GM23338 (cell line): ENCODE results near the gene COP1. TPM values are rescaled to one million over a fixed set of nuclear protein-coding genes. Genes with fewer than 3 reads are reported as not detected.

Source experiments
- ATAC-seq: fragments of 200-7000 bp; cut with Tn5 transposase; 3 replicates; pipeline ENCODE4 v1.9.1; 2020
- DNase-seq: peaks from one replicate; pipeline ENCODE4 v3.0.0-alpha.2; 2015; ENCODE audit warnings: low spot score
- H2AFZ ChIP-seq: fragments of 200-600 bp; sonication (generic); 2 replicates; pipeline ENCODE4 v1.8.0; 2016; ENCODE audit warnings: antibody characterized with exemption, mild to moderate bottlenecking, moderate library complexity
- H3F3A ChIP-seq: fragments of 200-600 bp; sonication (generic); replicated peaks from 2 replicates; pipeline ENCODE4 v1.8.0; 2017; ENCODE audit warnings: antibody characterized with exemption, mixed run types, low read depth
- H3K27ac ChIP-seq: fragments of 200-600 bp; sonication (generic); 2 replicates; pipeline ENCODE4 v1.6.1; 2016; ENCODE audit warnings: low read depth
- H3K27me3 ChIP-seq: fragments of 200-600 bp; sonication (generic); 2 replicates; pipeline ENCODE4 v1.8.0; 2016; ENCODE audit warnings: mild to moderate bottlenecking, mixed run types, moderate library complexity; ENCODE audit not compliant: insufficient read depth
- H3K36me3 ChIP-seq: fragments of 200-600 bp; sonication (generic); 2 replicates; pipeline ENCODE4 v1.8.0; 2016; ENCODE audit warnings: mild to moderate bottlenecking; ENCODE audit not compliant: insufficient read depth
- H3K4me1 ChIP-seq: fragments of 200-600 bp; sonication (generic); 2 replicates; pipeline ENCODE4 v1.8.0; 2016; ENCODE audit warnings: mild to moderate bottlenecking, moderate library complexity; ENCODE audit not compliant: insufficient read depth
- H3K4me2 ChIP-seq: fragments of 200-600 bp; sonication (generic); 2 replicates; pipeline ENCODE4 v1.7.1; 2017; ENCODE audit warnings: mixed run types
- H3K4me3 ChIP-seq: fragments of 200-600 bp; sonication (generic); 2 replicates; pipeline ENCODE4 v1.6.1; 2016; ENCODE audit warnings: mixed run types
- H3K79me2 ChIP-seq: fragments of 200-600 bp; sonication (generic); replicated peaks from 2 replicates; pipeline ENCODE4 v1.8.0; 2017; ENCODE audit warnings: mild to moderate bottlenecking; ENCODE audit not compliant: insufficient read depth
- H3K9me2 ChIP-seq: fragments of 200-600 bp; sonication (generic); 2 replicates; pipeline ENCODE4 v1.8.0; 2017; ENCODE audit not compliant: insufficient read depth
- H4K20me1 ChIP-seq: fragments of 200-600 bp; sonication (generic); replicated peaks from 2 replicates; pipeline ENCODE4 v1.8.0; 2017; ENCODE audit warnings: mild to moderate bottlenecking; ENCODE audit not compliant: insufficient read depth
- H3K27ac Mint-ChIP-seq: 2 replicates; pipeline ENCODE4 v1.8.0; 2020; ENCODE audit warnings: inconsistent platforms, mild to moderate bottlenecking, moderate library complexity, mixed read lengths
- H3K27me3 Mint-ChIP-seq: 3 replicates; pipeline ENCODE4 v1.8.0; 2022; ENCODE audit warnings: low read depth, mild to moderate bottlenecking, moderate library complexity, mixed read lengths, inconsistent platforms; ENCODE audit not compliant: insufficient read depth, poor library complexity
- H3K36me3 Mint-ChIP-seq: 3 replicates; pipeline ENCODE4 v1.8.0; 2021; ENCODE audit warnings: low read depth, mild to moderate bottlenecking, inconsistent platforms, moderate library complexity, mixed read lengths
- H3K4me1 Mint-ChIP-seq: 3 replicates; pipeline ENCODE4 v1.8.0; 2020; ENCODE audit warnings: mild to moderate bottlenecking, inconsistent platforms, mixed read lengths
- H3K4me3 Mint-ChIP-seq: 3 replicates; pipeline ENCODE4 v1.8.0; 2021; ENCODE audit warnings: moderate library complexity, mild to moderate bottlenecking, inconsistent platforms, mixed read lengths
- H3K9me3 Mint-ChIP-seq: 3 replicates; pipeline ENCODE4 v1.8.0; 2020; ENCODE audit warnings: moderate library complexity, mild to moderate bottlenecking, inconsistent platforms, mixed read lengths
- CREB1 ChIP-seq: fragments of 250-450 bp; sonication (Bioruptor Pico); IDR thresholded peaks from 2 replicates; pipeline ENCODE4 v1.5.0; 2020; ENCODE audit warnings: low read depth, mild to moderate bottlenecking, moderate library complexity
- CTCF ChIP-seq, 2 experiments: fragments of 200-600 bp in 1 of 2; sonication (generic) in 1 of 2; conservative IDR thresholded peaks; 2 replicates each; pipeline versions ENCODE4 v1.5.1 to v1.6.1; 2016 to 2017; ENCODE audit warnings: antibody characterized with exemption in 2 of 2, low read depth in 2 of 2, mild to moderate bottlenecking in 2 of 2, moderate library complexity in 1 of 2
- ETS1 ChIP-seq: IDR thresholded peaks from 2 replicates; pipeline ENCODE4 v1.6.1; 2016; ENCODE audit warnings: antibody characterized with exemption
- EZH2 ChIP-seq: fragments of 200-600 bp; sonication (generic); IDR thresholded peaks from one replicate; pipeline ENCODE4 v1.8.0; 2017; ENCODE audit warnings: antibody characterized with exemption, mild to moderate bottlenecking, low read depth; ENCODE audit not compliant: unreplicated experiment
- EZH2phosphoT487 ChIP-seq: fragments of 200-600 bp; sonication (generic); IDR thresholded peaks from one replicate; pipeline ENCODE4 v1.8.1; 2018; ENCODE audit warnings: antibody characterized with exemption; ENCODE audit not compliant: unreplicated experiment
- JUNB ChIP-seq: IDR thresholded peaks from one replicate; pipeline ENCODE4 v1.6.1; 2016; ENCODE audit warnings: antibody characterized with exemption; ENCODE audit not compliant: unreplicated experiment
- NANOG ChIP-seq: IDR thresholded peaks from 2 replicates; pipeline ENCODE4 v1.6.1; 2016; ENCODE audit warnings: antibody characterized with exemption, borderline replicate concordance
- POLR2AphosphoS5 ChIP-seq: IDR thresholded peaks from 2 replicates; pipeline ENCODE4 v1.6.1; 2016; ENCODE audit warnings: antibody characterized with exemption, low read depth
- STAT1 ChIP-seq: IDR thresholded peaks from one replicate; pipeline ENCODE4 v1.6.1; 2016; ENCODE audit warnings: antibody characterized with exemption; ENCODE audit not compliant: unreplicated experiment
- ZNF114 ChIP-seq: fragments of 250-450 bp; sonication (Bioruptor Pico); IDR thresholded peaks from 2 replicates; pipeline ENCODE4 v1.5.0; 2020; ENCODE audit warnings: mild to moderate bottlenecking, moderate library complexity
- ZNF331 ChIP-seq: fragments of 250-450 bp; sonication (Bioruptor Pico); IDR thresholded peaks from 2 replicates; pipeline ENCODE4 v1.5.0; 2020; ENCODE audit warnings: low read depth, mild to moderate bottlenecking, moderate library complexity
- polyA plus RNA-seq: library from polyadenylated mRNA; unstranded; fragments of >200 nt; fragmentation: Nextera tagmentation; extraction: Ambion mirVana; gene quantifications from 2 replicates; pipeline ENCODE4 v1.2.1, GENCODE V29; 2016
- total RNA-seq: library from RNA; depleted of rRNA; stranded (reverse); fragments of >200 nt; shearing (Covaris generic); gene quantifications from 2 replicates; pipeline ENCODE4 v1.2.3, GENCODE V29; 2014
- TF ChIP-seq, protein P1 (sequence below): IDR thresholded peaks from one replicate; pipeline ENCODE4 v1.6.1; 2018; ENCODE audit warnings: antibody characterized with exemption; ENCODE audit not compliant: unreplicated experiment

COP1 gene
- total and polyA plus RNA-seq, 2 experiments from 2014 or later, result 54.0 to 54.9 TPM

- TF ChIP-seq CTCF (conservative IDR thresholded peaks at IDR 0.05; ENCODE audit: low read depth in 2 of 2), result no peak
- TF ChIP-seq EZH2phosphoT487, result no peak
- TF ChIP-seq JUNB, result no peak
- TF ChIP-seq, protein P1, sequence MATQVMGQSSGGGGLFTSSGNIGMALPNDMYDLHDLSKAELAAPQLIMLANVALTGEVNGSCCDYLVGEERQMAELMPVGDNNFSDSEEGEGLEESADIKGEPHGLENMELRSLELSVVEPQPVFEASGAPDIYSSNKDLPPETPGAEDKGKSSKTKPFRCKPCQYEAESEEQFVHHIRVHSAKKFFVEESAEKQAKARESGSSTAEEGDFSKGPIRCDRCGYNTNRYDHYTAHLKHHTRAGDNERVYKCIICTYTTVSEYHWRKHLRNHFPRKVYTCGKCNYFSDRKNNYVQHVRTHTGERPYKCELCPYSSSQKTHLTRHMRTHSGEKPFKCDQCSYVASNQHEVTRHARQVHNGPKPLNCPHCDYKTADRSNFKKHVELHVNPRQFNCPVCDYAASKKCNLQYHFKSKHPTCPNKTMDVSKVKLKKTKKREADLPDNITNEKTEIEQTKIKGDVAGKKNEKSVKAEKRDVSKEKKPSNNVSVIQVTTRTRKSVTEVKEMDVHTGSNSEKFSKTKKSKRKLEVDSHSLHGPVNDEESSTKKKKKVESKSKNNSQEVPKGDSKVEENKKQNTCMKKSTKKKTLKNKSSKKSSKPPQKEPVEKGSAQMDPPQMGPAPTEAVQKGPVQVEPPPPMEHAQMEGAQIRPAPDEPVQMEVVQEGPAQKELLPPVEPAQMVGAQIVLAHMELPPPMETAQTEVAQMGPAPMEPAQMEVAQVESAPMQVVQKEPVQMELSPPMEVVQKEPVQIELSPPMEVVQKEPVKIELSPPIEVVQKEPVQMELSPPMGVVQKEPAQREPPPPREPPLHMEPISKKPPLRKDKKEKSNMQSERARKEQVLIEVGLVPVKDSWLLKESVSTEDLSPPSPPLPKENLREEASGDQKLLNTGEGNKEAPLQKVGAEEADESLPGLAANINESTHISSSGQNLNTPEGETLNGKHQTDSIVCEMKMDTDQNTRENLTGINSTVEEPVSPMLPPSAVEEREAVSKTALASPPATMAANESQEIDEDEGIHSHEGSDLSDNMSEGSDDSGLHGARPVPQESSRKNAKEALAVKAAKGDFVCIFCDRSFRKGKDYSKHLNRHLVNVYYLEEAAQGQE, result no peak
- TF ChIP-seq STAT1, result no peak
- no peak for TF ChIP-seq EZH2
- no peak for TF ChIP-seq CREB1 (CRISPR knock-in tag)
- no peak for TF ChIP-seq NANOG
- TF ChIP-seq ETS1, result no peak
- no peak for TF ChIP-seq ZNF331 (CRISPR knock-in tag)
- TF ChIP-seq ZNF114 (CRISPR knock-in tag), result no peak
- TF ChIP-seq POLR2AphosphoS5, result no peak
Measured at GRCh38 chr1:175969231-175969630, 237.9 kb downstream of the COP1 start (continued).

GRCh38 chr1:175968486-175969172, 238.5 kb downstream of the COP1 start:
- H3K27me3 Mint-ChIP-seq, result peaks cover 2% of the 10 kb centered on the region
- ATAC-seq, result no peak

More at GRCh38 chr1:175968486-175969172, 238.5 kb downstream of the COP1 start:
- H3K9me3 Mint-ChIP-seq, result no peaks in the 10 kb centered on the region
- peaks cover 6% of the 10 kb centered on the region; the same call in 2 of the 3 replicates for H3K36me3 Mint-ChIP-seq
- Histone ChIP-seq H2AFZ (no peak overlapping the region), H3F3A (no peaks in the 10 kb centered on the region), H3K27ac (no peak overlapping the region), H3K4me2 (peak overlapping the region; percentile 34), H3K4me3 (no peak overlapping the region), H3K36me3 (0 out of 2 replicates have a peak, but pooled peaks cover 4% of the 10 kb centered on the region), H3K27me3 (no peaks in the 10 kb centered on the region), H3K79me2 (no peaks in the 10 kb centered on the region), H3K4me1 (peaks cover 10% of the 10 kb centered on the region), H3K9me2 (no peaks in the 10 kb centered on the region), H4K20me1 (no peaks in the 10 kb centered on the region)
- TF ChIP-seq CREB1 (CRISPR knock-in tag), result no peak
- TF ChIP-seq EZH2phosphoT487, result no peak
- TF ChIP-seq ETS1, result no peak
- no peak for TF ChIP-seq ZNF114 (CRISPR knock-in tag)
- no peak for DNase-seq
- no peaks in the 10 kb centered on the region; the same call in 2 of the 3 replicates for H3K4me1 Mint-ChIP-seq
- H3K27ac Mint-ChIP-seq, result no peak overlapping the region
- H3K4me3 Mint-ChIP-seq, result no peak overlapping the region
